ENCODE data around the gene RASA3.

- TF ChIP-seq CTCF (conservative IDR thresholded peaks at IDR 0.05; ENCODE audit: low read depth, low read length) (no peak), EZH2 (IDR thresholded peaks at IDR 0.05; ENCODE audit: low read length, unreplicated experiment) (no peak), EZH2phosphoT487 (IDR thresholded peaks at IDR 0.05; ENCODE audit: borderline replicate concordance, low read length) (no peak)
Measured at GRCh38 chr13:114108141-114108761, 24.2 kb downstream of the RASA3 start.
